Stimulated activated memory B cell treated with anti-CD40 and anti-IgM and Interleukin-4, amounts not matched to agents 10 μg/mL and 1 μg/mL and 100 μg/mL, for 72 hours (primary cell): Measurements from ENCODE around the gene JMJD1C.

ENCODE experiments used
- ATAC-seq: fragments of 150-1000 bp; cut with Tn5 transposase; 2 replicates; pipeline ENCODE4 v1.10.0; 2021
- H3K27ac Mint-ChIP-seq: one replicate; pipeline ENCODE4 v1.8.0; 2022; ENCODE audit warnings: mild to moderate bottlenecking, mixed read lengths
- H3K27me3 Mint-ChIP-seq: one replicate; pipeline ENCODE4 v1.8.0; 2022; ENCODE audit warnings: mixed read lengths
- H3K36me3 Mint-ChIP-seq: one replicate; pipeline ENCODE4 v1.8.0; 2022; ENCODE audit warnings: mixed read lengths
- H3K4me1 Mint-ChIP-seq: one replicate; pipeline ENCODE4 v1.8.0; 2022; ENCODE audit warnings: mixed read lengths
- H3K4me3 Mint-ChIP-seq: one replicate; pipeline ENCODE4 v1.8.0; 2022; ENCODE audit warnings: mild to moderate bottlenecking, moderate library complexity, mixed read lengths
- H3K9me3 Mint-ChIP-seq: one replicate; pipeline ENCODE4 v1.8.0; 2022; ENCODE audit warnings: mixed read lengths

JMJD1C gene

GRCh38 chr10:63434866-63435854, 30.6 kb downstream of the JMJD1C start:
- H3K27ac Mint-ChIP-seq: no peak overlapping the region

GRCh38 chr10:63431962-63432797, 33.6 kb downstream of the JMJD1C start:
- Mint-ChIP-seq H3K9me3 (no peaks in the 10 kb centered on the region), H3K36me3 (peaks cover 19% of the 10 kb centered on the region), H3K4me1 (peaks cover 35% of the 10 kb centered on the region), H3K27ac (peak overlapping the region; percentile 29), H3K4me3 (no peak overlapping the region), H3K27me3 (no peaks in the 10 kb centered on the region)
- no peak for ATAC-seq

More at GRCh38 chr10:63434866-63435854, 30.6 kb downstream of the JMJD1C start:
- H3K36me3 Mint-ChIP-seq: peaks cover 17% of the 10 kb centered on the region
- H3K27me3 Mint-ChIP-seq: no peaks in the 10 kb centered on the region
- ATAC-seq: no peak
- H3K4me3 Mint-ChIP-seq: no peak overlapping the region
- no peaks in the 10 kb centered on the region for H3K9me3 Mint-ChIP-seq
- peaks cover 21% of the 10 kb centered on the region for H3K4me1 Mint-ChIP-seq

GRCh38 chr10:63430999-63431356, 34.8 kb downstream of the JMJD1C start:
- peaks cover 35% of the 10 kb centered on the region for H3K4me1 Mint-ChIP-seq
- H3K9me3 Mint-ChIP-seq: no peaks in the 10 kb centered on the region
- H3K27me3 Mint-ChIP-seq: no peaks in the 10 kb centered on the region
- peaks cover 19% of the 10 kb centered on the region for H3K36me3 Mint-ChIP-seq
- H3K27ac Mint-ChIP-seq: no peak overlapping the region
- H3K4me3 Mint-ChIP-seq: no peak overlapping the region
- no peak for ATAC-seq

GRCh38 chr10:63430091-63430998, 35.4 kb downstream of the JMJD1C start:
- Mint-ChIP-seq H3K4me3 (no peak overlapping the region), H3K27me3 (no peaks in the 10 kb centered on the region)
- no peak for ATAC-seq

DNA sequence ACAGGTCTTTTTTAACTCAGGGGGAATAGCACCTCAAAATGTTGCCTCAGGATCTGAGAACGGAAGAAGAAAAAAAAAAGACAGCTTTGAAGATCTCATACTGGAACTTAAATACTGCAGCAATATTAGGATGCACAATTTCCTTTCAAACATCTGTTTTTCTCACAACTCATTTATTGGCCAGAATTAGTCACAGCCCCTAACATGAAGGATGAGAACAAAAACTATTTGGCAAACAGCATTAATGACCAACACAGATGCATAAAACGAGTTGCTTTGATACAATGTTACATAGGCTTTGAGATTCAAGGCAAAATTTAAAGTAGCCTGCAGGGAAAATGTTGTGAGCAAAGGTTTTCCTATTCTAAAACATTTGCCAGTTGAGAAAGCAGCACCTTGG, 36.5 kb downstream of the JMJD1C start:
- H3K9me3 Mint-ChIP-seq: no peaks in the 10 kb centered on the region
- no peak for ATAC-seq
- H3K4me3 Mint-ChIP-seq: no peak overlapping the region
- no peaks in the 10 kb centered on the region for H3K27me3 Mint-ChIP-seq
- H3K27ac Mint-ChIP-seq: no peak overlapping the region
- H3K4me1 Mint-ChIP-seq: peaks cover 35% of the 10 kb centered on the region
- peaks cover 19% of the 10 kb centered on the region for H3K36me3 Mint-ChIP-seq

More at GRCh38 chr10:63430091-63430998, 35.4 kb downstream of the JMJD1C start:
- Mint-ChIP-seq H3K36me3 (peaks cover 19% of the 10 kb centered on the region), H3K4me1 (peaks cover 35% of the 10 kb centered on the region), H3K27ac (no peak overlapping the region), H3K9me3 (no peaks in the 10 kb centered on the region)

- peaks cover 14% of the 10 kb centered on the region for H3K36me3 Mint-ChIP-seq
- H3K27ac Mint-ChIP-seq: no peak overlapping the region
- ATAC-seq: no peak
- no peak overlapping the region for H3K4me3 Mint-ChIP-seq
- no peaks in the 10 kb centered on the region for H3K9me3 Mint-ChIP-seq
- H3K27me3 Mint-ChIP-seq: no peaks in the 10 kb centered on the region
- H3K4me1 Mint-ChIP-seq: peaks cover 37% of the 10 kb centered on the region
Observed at GRCh38 chr10:63427013-63427412, 38.8 kb downstream of the JMJD1C start.

GRCh38 chr10:63425512-63425911, 40.3 kb downstream of the JMJD1C start:
- Mint-ChIP-seq H3K4me1 (peaks cover 38% of the 10 kb centered on the region), H3K27me3 (no peaks in the 10 kb centered on the region), H3K4me3 (no peak overlapping the region), H3K36me3 (peaks cover 5% of the 10 kb centered on the region), H3K9me3 (no peaks in the 10 kb centered on the region), H3K27ac (no peak overlapping the region)
- ATAC-seq: no peak

- Mint-ChIP-seq H3K9me3 (no peaks in the 10 kb centered on the region), H3K27me3 (no peaks in the 10 kb centered on the region), H3K36me3 (no peaks in the 10 kb centered on the region), H3K27ac (no peak overlapping the region), H3K4me3 (no peak overlapping the region), H3K4me1 (peaks cover 31% of the 10 kb centered on the region)
- ATAC-seq: no peak
Observed at GRCh38 chr10:63424576-63424975, 41.2 kb downstream of the JMJD1C start.

- no peak overlapping the region for H3K4me3 Mint-ChIP-seq
- no peaks in the 10 kb centered on the region for H3K27me3 Mint-ChIP-seq
- H3K27ac Mint-ChIP-seq: peak overlapping the region; percentile 11
- H3K4me1 Mint-ChIP-seq: peaks cover 23% of the 10 kb centered on the region
- H3K36me3 Mint-ChIP-seq: no peaks in the 10 kb centered on the region
- no peaks in the 10 kb centered on the region for H3K9me3 Mint-ChIP-seq
- no peak for ATAC-seq
Observed at GRCh38 chr10:63423494-63423893, 42.3 kb downstream of the JMJD1C start.

DNA sequence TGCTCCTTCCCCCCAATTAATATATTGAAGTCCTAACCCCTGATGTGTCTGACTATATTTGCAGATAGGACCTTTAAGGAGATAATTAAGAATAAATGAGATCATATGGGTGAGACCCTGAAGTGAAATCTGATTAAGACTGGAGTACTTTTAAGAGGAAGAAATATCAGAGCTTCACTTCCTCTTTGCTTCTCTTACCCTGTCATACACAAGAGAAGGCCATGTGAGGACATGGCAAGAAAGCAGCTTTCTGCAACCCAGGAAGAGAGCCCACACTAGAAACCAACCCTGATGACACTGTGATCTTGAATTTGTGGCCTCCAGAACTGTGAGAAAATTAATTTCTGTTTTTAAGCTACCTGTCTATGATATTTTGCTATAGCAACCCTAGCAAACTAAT, 44.2 kb downstream of the JMJD1C start:
- H3K36me3 Mint-ChIP-seq: no peaks in the 10 kb centered on the region
- no peak overlapping the region for H3K4me3 Mint-ChIP-seq
- peak; percentile 98 for ATAC-seq
- no peaks in the 10 kb centered on the region for H3K27me3 Mint-ChIP-seq
- H3K4me1 Mint-ChIP-seq: peaks cover 23% of the 10 kb centered on the region
- no peaks in the 10 kb centered on the region for H3K9me3 Mint-ChIP-seq
- peak overlapping the region; percentile 77 for H3K27ac Mint-ChIP-seq

DNA sequence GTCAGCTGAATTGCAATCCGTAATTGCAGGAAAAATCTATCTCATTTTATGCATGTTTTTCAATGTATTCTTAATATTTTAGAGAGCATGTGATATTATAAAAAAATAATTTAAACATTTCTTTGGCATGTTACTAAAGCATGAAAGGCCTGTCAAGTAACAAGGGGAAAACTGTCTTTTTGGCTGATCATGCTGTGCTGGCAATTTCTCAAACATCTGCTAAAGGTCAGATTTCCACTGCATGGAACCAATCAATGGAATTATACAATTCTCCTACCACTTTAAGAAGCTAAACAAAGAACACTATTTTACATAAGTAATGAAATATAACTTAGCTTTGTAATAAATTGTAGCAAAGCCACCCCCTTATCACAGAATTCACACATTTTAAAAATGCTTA, 49.4 kb downstream of the JMJD1C start:
- Mint-ChIP-seq H3K27me3 (no peaks in the 10 kb centered on the region), H3K27ac (no peak overlapping the region), H3K4me1 (peaks cover 20% of the 10 kb centered on the region), H3K36me3 (no peaks in the 10 kb centered on the region), H3K9me3 (no peaks in the 10 kb centered on the region), H3K4me3 (no peak overlapping the region)
- ATAC-seq: no peak

DNA sequence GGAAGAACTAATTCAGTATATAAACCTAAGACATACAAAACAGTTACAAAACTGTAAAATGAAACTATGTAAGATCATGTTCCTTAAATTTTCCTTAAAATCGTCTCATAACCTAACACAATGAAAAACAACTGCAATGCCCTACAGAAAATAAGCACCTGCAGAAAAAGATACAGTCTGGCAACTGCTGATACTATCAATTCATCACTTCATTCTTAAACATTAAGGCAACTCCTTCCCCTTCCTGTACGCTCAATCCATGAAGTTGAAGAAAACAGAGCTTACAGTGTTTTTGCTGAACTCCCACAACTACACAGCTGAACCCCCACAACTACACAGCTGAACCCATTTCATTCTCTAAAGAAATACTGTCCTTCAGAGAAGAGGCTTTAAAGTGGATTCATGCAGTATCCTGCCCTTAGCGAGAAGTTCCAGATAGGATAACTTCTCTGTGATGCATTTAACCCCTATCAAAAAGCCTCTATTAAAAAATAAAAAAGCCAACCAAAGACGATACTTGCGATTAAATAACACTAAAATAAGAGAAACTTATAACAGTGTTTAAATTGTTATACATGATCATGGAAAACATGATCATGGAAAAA, 50.0 kb downstream of the JMJD1C start:
- H3K4me3 Mint-ChIP-seq: no peak overlapping the region
- H3K9me3 Mint-ChIP-seq: no peaks in the 10 kb centered on the region
- peaks cover 16% of the 10 kb centered on the region for H3K4me1 Mint-ChIP-seq
- ATAC-seq: no peak
- no peak overlapping the region for H3K27ac Mint-ChIP-seq
- H3K36me3 Mint-ChIP-seq: no peaks in the 10 kb centered on the region
- no peaks in the 10 kb centered on the region for H3K27me3 Mint-ChIP-seq

- Mint-ChIP-seq H3K9me3 (no peaks in the 10 kb centered on the region), H3K4me1 (peaks cover 22% of the 10 kb centered on the region), H3K36me3 (no peaks in the 10 kb centered on the region), H3K27ac (no peak overlapping the region), H3K27me3 (no peaks in the 10 kb centered on the region), H3K4me3 (no peak overlapping the region)
- ATAC-seq: no peak
Observed at GRCh38 chr10:63414481-63415260, 51.1 kb downstream of the JMJD1C start.

DNA sequence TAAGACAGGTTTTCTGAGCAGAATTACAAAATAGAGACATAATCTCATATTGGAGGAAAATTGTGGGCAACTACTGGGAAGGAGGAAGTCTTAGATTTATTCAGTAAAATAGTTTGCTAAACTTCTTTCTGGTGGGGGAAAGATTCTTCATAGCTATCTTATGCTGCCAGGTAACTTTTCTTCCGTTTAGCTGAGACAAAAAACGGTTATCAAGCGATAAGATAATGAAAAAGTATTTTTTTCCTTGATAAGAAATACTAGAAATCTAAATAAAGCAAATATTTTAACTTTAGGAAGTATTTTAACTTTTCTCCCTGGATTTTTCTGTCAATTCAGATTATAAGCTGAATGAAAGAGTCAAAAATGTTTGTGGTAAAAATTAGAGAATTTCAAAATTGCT, 52.3 kb downstream of the JMJD1C start:
- H3K36me3 Mint-ChIP-seq: no peaks in the 10 kb centered on the region
- no peak for ATAC-seq
- H3K9me3 Mint-ChIP-seq: no peaks in the 10 kb centered on the region
- H3K4me3 Mint-ChIP-seq: no peak overlapping the region
- H3K27ac Mint-ChIP-seq: no peak overlapping the region
- no peaks in the 10 kb centered on the region for H3K27me3 Mint-ChIP-seq
- peaks cover 27% of the 10 kb centered on the region for H3K4me1 Mint-ChIP-seq
